ENCODE data around the gene PDZD2.
"Not testable (repeated sequence)": the region's sequence is repeated elsewhere in the genome, so short reads cannot be mapped to it uniquely, and the experiment has no call there.

PDZD2 gene

DNA sequence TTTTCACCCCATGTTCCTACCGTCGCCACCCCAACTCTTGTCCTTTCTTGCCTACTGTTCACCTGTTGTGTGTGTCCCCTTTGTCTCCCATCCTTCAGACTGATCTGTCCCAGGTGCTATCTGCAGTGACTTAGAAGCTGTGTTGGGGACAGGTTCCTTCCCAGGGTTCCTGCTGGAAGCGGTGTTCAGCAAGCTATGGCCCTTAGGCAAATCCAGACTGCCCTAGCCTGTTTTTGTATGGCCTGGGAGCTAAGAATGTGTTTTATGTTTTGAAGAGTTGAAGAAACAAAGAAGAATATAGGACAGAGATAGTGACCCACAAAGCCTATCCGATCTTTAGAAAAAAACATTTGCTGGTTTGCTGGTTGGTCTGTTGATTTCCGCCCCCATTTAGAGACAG lies 298.8 kb downstream of the PDZD2 start:
- no peak for DNase-seq (ENCODE audit: low read depth)
- H3K4me3 ChIP-seq (ENCODE audit: low read depth, low read length): no peak overlapping the region

DNA sequence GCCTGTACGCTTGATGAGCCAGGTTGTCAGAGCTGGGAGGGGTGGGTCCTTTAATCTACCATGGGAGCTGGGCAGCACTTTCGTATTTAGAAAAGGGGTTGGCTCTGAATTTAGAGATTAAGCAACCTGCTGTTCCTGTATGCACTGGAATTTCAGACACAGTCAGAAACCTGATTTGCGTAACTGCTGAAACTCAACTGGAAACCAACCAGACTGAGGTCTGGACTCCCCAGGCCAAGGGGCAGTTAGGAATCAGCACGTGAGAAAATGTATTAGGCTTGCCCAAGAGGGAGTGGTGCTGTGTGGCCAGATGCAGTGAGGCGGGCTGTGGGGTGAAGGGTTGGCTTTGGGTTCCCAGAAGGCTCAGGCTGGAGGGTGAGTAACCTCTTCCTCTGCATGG lies 300.2 kb downstream of the PDZD2 start:
- DNase-seq (ENCODE audit: low read depth): no peak
- no peak overlapping the region for H3K4me3 ChIP-seq (ENCODE audit: low read depth, low read length)

DNA sequence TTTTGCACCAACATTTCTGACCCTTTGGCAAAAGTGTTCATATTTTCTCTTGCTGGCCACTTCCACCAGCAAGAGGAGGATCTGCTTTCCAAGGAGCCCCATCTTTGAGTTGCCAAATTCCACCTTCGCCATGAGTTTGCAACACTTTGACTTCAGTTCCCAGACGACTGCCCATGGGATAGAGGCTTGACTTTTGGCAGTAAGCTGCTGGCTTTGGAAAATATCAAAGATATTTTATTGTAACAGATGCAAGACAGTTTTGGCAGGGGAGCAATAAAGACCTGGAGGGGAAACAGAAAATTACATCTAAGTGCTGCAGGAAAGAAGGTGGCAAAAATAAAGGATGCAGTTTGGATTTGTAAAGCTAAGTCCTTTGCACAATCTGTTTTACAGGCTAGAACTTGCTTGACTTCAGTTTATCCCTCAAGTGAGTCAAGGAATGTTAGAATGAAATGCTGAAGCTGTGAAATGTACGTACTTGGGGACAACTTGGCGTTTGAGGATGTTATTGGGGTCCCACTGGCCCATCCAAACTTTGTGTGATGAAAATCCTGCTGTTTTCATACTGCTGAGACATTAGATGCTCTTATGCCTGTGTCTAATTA lies 302.3 kb downstream of the PDZD2 start:
- no peak for DNase-seq (ENCODE audit: low read depth)
- no peak overlapping the region for H3K4me3 ChIP-seq (ENCODE audit: low read depth, low read length)

DNA sequence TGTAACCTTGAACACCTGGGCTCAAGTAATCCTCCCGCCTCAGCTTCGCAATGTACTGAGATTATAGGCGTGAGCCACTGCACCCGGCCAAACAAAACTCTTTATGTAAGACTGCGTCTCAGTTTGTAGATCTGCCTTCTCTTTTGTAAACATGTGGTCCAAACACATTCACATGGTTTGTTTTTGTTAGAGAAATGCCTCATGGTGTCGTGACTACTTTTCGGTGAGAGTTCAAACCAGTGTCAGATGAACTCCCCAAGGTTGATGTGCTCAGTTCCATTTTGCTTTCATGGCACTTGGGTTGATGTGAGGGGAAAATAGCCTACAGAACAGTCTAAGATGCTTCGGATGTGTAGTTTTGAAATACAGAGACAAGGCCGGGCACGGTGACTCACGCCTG lies 303.6 kb downstream of the PDZD2 start:
- no peak overlapping the region for H3K4me3 ChIP-seq (ENCODE audit: low read depth, low read length)
- DNase-seq (ENCODE audit: low read depth): no peak

DNA sequence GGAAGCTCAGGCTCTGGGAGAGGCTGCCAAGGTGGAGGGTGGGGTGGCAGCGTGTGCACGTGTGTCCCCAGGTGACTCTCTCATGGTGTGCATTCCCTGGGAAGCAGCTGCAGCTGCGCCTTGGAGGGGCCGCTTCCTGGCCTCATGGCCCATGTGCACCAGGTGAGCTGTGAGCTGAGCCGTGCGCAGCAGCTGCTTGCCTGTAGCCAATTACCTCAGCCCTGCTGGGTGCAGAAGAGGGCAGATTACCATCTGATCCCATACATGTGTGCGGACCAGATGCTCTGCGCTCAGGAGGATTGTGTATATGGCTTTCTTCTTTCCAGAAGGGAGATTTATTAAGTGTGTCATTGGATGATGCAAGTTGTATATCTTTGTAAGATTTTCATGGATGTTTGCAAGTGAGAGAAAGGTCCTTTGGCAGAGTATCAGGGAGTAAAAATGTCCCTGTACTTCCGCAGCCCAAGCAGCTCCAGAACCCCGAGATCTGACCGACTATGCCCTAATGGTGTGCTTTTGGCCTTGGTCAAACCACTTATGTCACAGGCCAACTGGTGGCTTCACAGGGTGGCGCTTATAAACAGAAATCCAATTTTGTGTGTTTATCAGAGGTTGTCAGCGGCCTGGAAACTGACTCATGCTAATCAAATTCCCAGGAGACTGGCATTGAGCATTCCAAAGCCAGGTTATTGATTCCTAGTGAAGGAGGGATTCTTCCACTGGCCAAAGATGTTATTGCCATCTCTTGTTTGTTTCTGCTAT lies 305.9 kb downstream of the PDZD2 start:
- DNase-seq (ENCODE audit: low read depth): no peak
- H3K4me3 ChIP-seq (ENCODE audit: low read depth, low read length): no peak overlapping the region

DNA sequence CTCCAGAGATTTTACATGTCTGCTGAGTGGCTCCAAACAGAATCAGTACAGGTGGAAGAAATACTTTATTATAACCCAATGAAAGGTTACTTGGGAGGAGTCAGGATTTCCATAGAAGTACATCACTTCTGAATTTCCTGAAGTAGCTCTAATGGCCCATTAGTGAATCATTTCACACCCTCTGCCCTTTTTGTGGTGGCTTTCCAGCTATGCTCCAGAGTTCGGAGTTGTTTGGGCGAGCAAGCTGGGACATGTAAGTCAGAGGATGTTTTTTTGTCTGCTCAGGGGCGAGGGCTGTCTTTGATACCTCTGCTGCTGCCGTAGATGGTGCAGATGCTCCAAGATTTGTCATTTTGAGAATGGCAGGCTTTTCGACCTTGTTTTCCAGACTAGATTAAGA lies 309.1 kb downstream of the PDZD2 start:
- no peak overlapping the region for H3K4me3 ChIP-seq (ENCODE audit: low read depth, low read length)
- DNase-seq (ENCODE audit: low read depth): no peak

DNA sequence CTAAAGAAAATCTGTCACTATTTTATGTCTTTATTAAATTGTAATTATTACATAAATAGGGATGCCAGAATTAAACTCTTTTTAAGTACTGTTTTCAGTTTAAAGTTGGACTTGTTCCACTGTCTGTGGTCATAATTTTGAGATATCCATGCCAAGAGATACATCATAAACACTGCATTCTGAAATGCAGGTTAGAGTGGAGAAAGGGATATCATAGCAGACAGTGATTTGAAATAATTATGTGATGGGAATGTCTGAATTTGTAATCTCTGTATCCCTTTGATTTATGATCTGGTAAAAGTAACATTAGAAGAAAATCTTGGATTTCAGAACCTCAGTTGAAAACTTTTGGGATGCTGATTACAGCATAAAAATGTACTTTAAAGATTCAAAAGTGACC lies 313.1 kb downstream of the PDZD2 start:
- DNase-seq (ENCODE audit: low read depth): no peak
- H3K4me3 ChIP-seq (ENCODE audit: low read depth, low read length): no peak overlapping the region

DNA sequence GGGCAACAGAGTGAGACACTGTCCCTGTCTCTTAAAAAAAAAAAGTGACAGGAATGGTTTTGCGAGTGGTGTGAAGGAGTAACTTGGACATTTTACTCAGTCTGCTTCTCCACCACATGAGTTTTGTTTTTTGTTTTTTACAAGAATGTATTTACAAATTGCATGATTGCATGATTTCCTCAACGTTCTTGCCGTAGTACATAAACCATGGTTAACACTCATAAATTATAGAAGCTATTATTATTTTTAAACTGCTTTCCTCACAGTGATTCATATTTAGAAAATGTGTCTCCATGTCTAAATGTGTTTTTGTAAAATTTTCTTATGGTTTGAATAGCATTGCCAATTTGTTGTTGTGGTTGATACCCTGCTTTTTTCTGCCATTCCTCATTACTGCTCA lies 315.2 kb downstream of the PDZD2 start:
- no peak for DNase-seq (ENCODE audit: low read depth)
- H3K4me3 ChIP-seq (ENCODE audit: low read depth, low read length): no peak overlapping the region

DNA sequence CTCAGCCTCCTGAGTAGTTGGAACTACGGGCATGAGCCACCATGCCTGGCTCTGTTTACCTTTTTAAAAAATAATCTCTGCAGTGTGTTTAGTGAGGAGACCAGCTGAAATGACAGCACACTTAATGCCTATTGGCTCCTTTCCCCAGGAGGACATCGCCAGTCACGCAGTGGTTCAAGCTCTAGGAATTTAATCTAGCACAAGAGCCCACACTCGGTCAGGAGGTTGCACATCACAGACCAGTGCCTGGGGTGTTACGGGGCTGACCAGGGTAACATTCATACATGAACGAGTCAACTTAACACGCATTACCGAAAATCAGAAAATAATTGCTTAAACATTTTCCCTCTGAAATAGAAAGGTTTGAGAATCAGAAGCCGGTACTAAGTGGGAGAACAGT lies 318.2 kb downstream of the PDZD2 start:
- H3K4me3 ChIP-seq (ENCODE audit: low read depth, low read length): no peak overlapping the region
- DNase-seq (ENCODE audit: low read depth): no peak

DNA sequence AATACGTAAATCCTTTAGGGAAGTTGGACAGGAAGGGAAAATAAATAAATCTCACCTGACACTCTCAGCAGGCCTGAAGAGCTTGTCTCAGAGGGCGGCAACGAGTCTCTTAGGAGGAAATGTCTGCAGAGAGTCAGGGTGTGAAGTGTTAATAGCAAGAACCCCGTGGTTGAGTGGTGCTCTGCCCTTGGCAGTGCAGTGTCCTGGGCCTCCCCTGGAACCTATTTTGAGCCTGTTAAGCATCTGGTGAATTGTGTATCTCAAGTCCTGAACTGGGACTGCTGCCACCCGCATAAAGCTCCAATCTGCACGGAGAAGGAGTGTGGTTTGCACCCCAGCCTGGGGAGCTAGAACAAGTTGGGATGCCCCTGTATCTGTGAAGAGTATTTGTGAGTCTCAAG lies 323.4 kb downstream of the PDZD2 start:
- DNase-seq (ENCODE audit: low read depth): no peak
- no peak overlapping the region for H3K4me3 ChIP-seq (ENCODE audit: low read depth, low read length)

DNA sequence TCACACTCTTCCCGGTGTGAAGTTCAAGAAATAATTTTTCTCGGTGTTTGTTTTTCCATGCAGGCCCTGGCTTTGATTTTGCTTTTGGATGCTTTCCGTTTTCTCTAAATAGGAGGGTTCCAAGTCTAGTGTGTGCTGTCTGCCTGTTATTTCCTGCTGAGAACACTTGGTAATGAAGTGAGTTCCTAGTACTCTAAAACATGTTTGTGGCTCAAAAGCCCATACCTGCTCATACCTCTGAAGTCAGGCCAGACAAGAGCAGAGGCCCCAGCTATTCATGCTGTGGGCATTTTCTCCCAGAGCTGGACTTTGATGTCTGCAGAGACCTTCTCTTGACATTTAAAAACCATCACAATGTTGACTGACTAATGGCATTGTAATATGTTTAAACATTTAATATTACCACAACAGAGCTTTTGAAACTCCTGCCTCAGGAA lies 324.0 kb downstream of the PDZD2 start:
- DNase-seq (ENCODE audit: low read depth): no peak
- no peak overlapping the region for H3K4me3 ChIP-seq (ENCODE audit: low read depth, low read length)

DNA sequence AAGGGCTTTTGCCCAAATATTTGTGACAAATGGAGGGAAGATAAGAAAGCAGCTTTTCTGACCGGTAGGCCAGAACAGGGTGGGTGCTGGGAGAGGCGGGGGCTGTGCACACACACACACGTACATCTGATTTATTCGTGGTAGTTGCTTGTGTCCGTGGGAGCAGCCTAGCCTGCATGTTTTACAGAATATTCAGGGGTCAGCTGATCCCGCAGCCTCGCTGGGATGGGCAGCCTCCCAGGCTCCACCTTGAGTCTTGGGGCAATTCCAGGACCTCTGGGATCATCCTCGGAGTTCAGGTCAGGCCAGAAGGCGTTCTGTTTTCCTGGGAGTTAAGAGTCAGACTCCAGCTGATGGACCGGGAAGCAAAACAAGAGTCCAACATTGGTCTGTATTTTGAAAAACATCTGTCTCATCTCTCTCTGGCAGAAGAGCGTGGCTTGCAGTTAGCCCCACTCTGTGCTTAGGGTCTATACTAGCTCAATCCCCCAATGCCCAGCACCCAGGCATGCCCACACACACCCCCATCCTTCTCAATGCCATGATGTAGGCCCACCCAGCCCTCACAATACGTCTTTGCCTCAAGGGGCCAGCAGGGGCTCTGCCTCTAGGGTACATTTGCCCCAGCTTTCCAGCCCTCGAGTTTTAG lies 324.6 kb downstream of the PDZD2 start:
- no peak for DNase-seq (ENCODE audit: low read depth)
- no peak overlapping the region for H3K4me3 ChIP-seq (ENCODE audit: low read depth, low read length)

DNA sequence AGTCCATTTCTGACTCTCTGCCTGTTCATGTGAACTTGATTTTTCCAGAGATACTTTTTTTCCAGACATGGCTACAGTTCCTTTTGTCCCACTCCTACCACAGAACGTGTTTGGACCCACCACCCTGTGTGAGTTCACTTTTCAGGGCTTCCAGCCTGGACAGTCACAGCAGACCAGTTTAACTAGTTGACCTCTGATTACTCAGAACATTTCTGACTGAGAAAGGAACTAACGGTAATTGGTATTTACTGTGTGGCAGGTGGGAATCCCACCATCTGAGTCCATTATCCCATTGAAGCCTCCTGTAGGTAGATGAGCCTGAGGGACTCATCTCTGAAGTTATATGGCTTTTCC lies 325.1 kb downstream of the PDZD2 start:
- H3K4me3 ChIP-seq (ENCODE audit: low read depth, low read length): no peak overlapping the region
- no peak for DNase-seq (ENCODE audit: low read depth)

DNA sequence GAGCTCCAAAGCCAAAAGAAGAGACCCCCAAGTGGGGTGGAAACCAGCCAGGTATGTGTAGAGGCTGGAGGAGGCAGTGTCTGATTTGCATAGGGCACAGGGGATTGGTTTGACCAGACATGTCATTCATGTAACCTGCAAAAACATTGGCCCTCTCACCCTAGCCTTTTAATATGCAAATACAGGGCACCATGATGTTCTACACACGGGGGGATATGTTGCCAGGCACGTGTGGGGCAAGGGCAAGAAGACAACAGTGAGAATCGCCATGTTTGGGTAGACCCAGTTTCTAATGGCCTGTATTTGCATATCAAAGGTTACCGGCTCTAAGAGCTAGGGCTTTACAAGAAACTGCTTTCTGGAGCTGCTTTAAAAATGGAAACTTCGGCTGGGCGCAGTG lies 326.3 kb downstream of the PDZD2 start:
- no peak for DNase-seq (ENCODE audit: low read depth)
- H3K4me3 ChIP-seq (ENCODE audit: low read depth, low read length): no peak overlapping the region

DNA sequence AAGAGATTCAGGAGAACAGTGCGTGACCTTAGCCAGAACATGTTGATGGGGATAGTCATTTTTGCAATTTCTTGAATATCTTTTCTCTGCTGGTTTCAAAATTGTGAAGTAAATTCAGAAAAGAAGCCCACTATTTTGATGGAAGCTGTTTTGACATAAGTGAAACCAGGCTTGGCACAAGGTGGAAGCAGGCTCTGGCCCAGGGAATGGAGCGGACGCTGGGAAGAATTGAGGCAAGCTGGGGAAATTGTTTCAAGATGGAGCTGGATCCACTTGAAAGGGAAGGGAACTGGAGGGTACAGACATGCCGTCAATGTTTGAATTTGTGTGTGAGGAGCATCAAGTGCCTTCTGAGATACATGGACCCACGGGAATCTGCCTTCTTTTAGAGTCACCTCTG lies 328.0 kb downstream of the PDZD2 start:
- no peak for DNase-seq (ENCODE audit: low read depth)
- no peak overlapping the region for H3K4me3 ChIP-seq (ENCODE audit: low read depth, low read length)

DNA sequence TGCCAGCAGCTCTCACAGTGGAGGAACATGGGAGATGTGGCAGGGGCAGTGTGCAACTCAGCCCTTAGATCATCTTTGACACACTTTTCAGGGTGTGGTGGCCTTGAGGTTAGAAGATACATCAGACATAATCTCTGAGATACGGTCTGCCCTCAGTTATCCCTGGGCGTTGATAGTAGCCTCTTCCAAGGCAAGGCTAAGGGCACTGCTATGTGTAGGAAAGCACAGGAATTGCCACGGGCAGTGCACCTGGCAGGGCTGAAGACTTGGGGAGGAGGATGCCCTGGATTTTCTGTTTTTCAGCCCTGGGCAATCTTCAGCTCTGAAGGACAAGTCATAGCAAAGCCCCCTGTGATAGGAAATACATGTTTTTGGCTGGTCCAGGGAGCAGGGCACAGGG lies 328.5 kb downstream of the PDZD2 start:
- no peak overlapping the region for H3K4me3 ChIP-seq (ENCODE audit: low read depth, low read length)
- no peak for DNase-seq (ENCODE audit: low read depth)

DNA sequence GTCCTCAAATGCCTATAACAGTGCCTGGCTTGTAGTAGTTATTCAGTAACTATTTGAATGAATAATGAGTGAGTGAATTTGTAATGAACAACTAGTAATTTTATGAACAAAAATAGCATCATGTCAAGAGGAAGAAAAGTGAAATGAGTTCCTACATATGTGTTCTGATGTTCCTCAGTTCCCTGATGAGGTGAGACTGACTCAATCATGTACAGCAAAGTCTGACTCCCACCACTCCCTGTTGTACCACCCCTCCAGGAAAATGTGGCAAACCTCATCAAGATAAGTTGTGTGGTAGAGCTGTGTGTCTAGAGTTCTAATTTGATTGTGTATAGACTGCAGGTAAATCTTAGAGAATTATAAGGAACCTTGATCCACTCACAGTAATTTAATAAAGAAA lies 333.6 kb downstream of the PDZD2 start:
- no peak for DNase-seq (ENCODE audit: low read depth)
- H3K4me3 ChIP-seq (ENCODE audit: low read depth, low read length): no peak overlapping the region

DNA sequence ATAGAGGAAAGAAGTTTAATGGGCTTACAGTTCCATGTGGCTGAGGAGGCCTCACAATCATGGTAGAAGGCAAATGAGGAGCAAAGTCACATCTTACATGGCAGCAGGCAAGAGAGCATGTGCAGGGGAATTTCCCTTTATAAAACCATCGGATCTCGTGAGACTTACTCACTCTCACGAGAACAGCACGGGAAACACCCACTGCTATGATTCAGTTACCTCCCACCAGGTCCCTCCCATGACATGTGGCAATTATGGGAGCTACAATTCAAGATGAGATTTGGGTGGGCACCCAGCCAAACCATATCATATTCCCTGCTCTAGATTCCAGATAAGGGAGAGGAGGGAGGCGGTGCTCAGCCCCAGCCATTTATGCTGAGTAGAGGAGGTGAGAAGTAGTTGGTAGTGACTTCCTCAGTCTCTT lies 336.3 kb downstream of the PDZD2 start:
- not testable (repeated sequence) for DNase-seq (ENCODE audit: low read depth); H3K4me3 ChIP-seq (ENCODE audit: low read depth, low read length)

DNA sequence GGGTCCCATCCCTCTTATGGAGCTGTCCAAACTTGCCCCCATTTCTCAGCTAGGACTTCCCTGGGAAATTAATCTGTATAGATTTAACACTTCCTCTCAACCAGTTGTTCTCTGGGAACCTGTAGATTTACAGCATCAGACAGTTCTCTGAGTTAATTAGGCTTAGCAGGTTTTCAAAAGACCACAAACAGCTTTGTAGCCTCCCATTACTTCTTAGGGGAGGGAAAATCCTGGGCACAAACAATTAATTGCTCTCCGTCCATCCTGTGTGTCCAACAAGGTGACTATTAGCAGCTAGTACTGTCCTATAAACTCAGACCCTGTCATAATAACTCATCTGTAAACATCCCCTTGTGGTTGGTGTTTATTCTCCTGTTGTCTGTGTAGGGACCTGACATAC lies 337.2 kb downstream of the PDZD2 start:
- no peak overlapping the region for H3K4me3 ChIP-seq (ENCODE audit: low read depth, low read length)
- no peak for DNase-seq (ENCODE audit: low read depth)

DNA sequence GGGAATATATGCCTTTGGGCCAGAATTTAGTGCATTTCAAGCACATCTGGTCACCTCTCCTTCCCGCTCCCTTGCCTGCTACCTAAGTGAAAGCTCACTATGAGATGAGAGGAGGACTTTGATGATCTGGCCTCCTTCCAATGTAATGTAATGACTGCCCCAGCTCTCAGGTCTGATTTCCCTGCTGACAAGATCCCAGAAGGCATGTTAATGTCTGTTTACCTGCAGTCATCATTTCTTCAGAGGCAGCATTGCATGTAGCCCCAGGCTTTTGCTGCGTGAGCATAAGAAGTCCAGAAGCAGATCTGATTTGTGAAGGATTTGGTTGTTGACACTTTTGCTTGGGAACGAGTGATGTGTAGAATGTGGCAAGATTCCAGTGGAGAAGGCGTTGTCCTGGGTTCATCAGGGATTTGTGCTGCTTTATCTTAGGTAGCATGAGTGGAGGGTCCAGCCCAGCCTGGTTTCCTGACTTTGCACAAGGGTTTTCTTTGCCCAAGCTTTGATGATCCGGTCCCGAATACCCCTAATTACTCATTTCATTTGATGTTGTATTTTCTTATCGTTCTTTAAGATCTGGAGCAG lies 342.5 kb downstream of the PDZD2 start:
- DNase-seq (ENCODE audit: low read depth): no peak

DNA sequence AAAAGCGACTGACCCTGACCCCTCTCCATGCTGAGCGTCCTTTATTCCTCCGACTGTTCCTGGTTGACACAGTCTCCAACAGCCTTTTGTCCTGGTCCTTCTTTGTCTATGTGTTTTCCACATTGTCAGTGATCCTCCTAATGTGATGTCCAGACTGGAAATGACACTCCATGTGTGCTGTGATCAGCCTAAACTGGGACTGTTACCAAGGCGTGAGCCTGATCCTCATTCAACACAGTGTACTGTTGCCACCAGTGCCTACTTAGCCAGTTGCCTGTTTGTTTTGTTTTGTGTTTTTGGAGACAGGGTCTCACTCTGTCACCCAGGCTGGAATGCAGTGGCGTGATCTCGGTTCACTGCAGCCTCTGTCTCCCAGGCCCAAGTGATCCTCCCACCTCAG lies 343.1 kb downstream of the PDZD2 start:
- H3K4me3 ChIP-seq (ENCODE audit: low read depth, low read length): no peak overlapping the region
- no peak for DNase-seq (ENCODE audit: low read depth)

More for the DNA sequence above, 342.5 kb downstream of the PDZD2 start:
- no peak overlapping the region for H3K4me3 ChIP-seq (ENCODE audit: low read depth, low read length)

Data from skeletal muscle cell (primary cell).